GM23338 (cell line): ENCODE data around the gene JAKMIP2. TPM values are rescaled to one million over a fixed set of nuclear protein-coding genes. Genes with fewer than 3 reads are reported as not detected.
"Not testable (repeated sequence)": the region's sequence is repeated elsewhere in the genome, so short reads cannot be mapped to it uniquely, and the experiment has no call there.

Experiments
- ATAC-seq: fragments of 200-7000 bp; cut with Tn5 transposase; 3 replicates; pipeline ENCODE4 v1.9.1; 2020
- DNase-seq: peaks from one replicate; pipeline ENCODE4 v3.0.0-alpha.2; 2015; ENCODE audit warnings: low spot score
- H2AFZ ChIP-seq: fragments of 200-600 bp; sonication (generic); 2 replicates; pipeline ENCODE4 v1.8.0; 2016; ENCODE audit warnings: antibody characterized with exemption, mild to moderate bottlenecking, moderate library complexity
- H3F3A ChIP-seq: fragments of 200-600 bp; sonication (generic); replicated peaks from 2 replicates; pipeline ENCODE4 v1.8.0; 2017; ENCODE audit warnings: antibody characterized with exemption, mixed run types, low read depth
- H3K27ac ChIP-seq: fragments of 200-600 bp; sonication (generic); 2 replicates; pipeline ENCODE4 v1.6.1; 2016; ENCODE audit warnings: low read depth
- H3K27me3 ChIP-seq: fragments of 200-600 bp; sonication (generic); 2 replicates; pipeline ENCODE4 v1.8.0; 2016; ENCODE audit warnings: mild to moderate bottlenecking, mixed run types, moderate library complexity; ENCODE audit not compliant: insufficient read depth
- H3K36me3 ChIP-seq: fragments of 200-600 bp; sonication (generic); 2 replicates; pipeline ENCODE4 v1.8.0; 2016; ENCODE audit warnings: mild to moderate bottlenecking; ENCODE audit not compliant: insufficient read depth
- H3K4me1 ChIP-seq: fragments of 200-600 bp; sonication (generic); 2 replicates; pipeline ENCODE4 v1.8.0; 2016; ENCODE audit warnings: mild to moderate bottlenecking, moderate library complexity; ENCODE audit not compliant: insufficient read depth
- H3K4me2 ChIP-seq: fragments of 200-600 bp; sonication (generic); 2 replicates; pipeline ENCODE4 v1.7.1; 2017; ENCODE audit warnings: mixed run types
- H3K4me3 ChIP-seq: fragments of 200-600 bp; sonication (generic); 2 replicates; pipeline ENCODE4 v1.6.1; 2016; ENCODE audit warnings: mixed run types
- H3K79me2 ChIP-seq: fragments of 200-600 bp; sonication (generic); replicated peaks from 2 replicates; pipeline ENCODE4 v1.8.0; 2017; ENCODE audit warnings: mild to moderate bottlenecking; ENCODE audit not compliant: insufficient read depth
- H3K9me2 ChIP-seq: fragments of 200-600 bp; sonication (generic); 2 replicates; pipeline ENCODE4 v1.8.0; 2017; ENCODE audit not compliant: insufficient read depth
- H4K20me1 ChIP-seq: fragments of 200-600 bp; sonication (generic); replicated peaks from 2 replicates; pipeline ENCODE4 v1.8.0; 2017; ENCODE audit warnings: mild to moderate bottlenecking; ENCODE audit not compliant: insufficient read depth
- H3K27ac Mint-ChIP-seq: 2 replicates; pipeline ENCODE4 v1.8.0; 2020; ENCODE audit warnings: inconsistent platforms, mild to moderate bottlenecking, moderate library complexity, mixed read lengths
- H3K27me3 Mint-ChIP-seq: 3 replicates; pipeline ENCODE4 v1.8.0; 2022; ENCODE audit warnings: low read depth, mild to moderate bottlenecking, moderate library complexity, mixed read lengths, inconsistent platforms; ENCODE audit not compliant: insufficient read depth, poor library complexity
- H3K36me3 Mint-ChIP-seq: 3 replicates; pipeline ENCODE4 v1.8.0; 2021; ENCODE audit warnings: low read depth, mild to moderate bottlenecking, inconsistent platforms, moderate library complexity, mixed read lengths
- H3K4me1 Mint-ChIP-seq: 3 replicates; pipeline ENCODE4 v1.8.0; 2020; ENCODE audit warnings: mild to moderate bottlenecking, inconsistent platforms, mixed read lengths
- H3K4me3 Mint-ChIP-seq: 3 replicates; pipeline ENCODE4 v1.8.0; 2021; ENCODE audit warnings: moderate library complexity, mild to moderate bottlenecking, inconsistent platforms, mixed read lengths
- H3K9me3 Mint-ChIP-seq: 3 replicates; pipeline ENCODE4 v1.8.0; 2020; ENCODE audit warnings: moderate library complexity, mild to moderate bottlenecking, inconsistent platforms, mixed read lengths
- CTCF ChIP-seq, 2 experiments: fragments of 200-600 bp in 1 of 2; sonication (generic) in 1 of 2; conservative IDR thresholded peaks; 2 replicates each; pipeline versions ENCODE4 v1.5.1 to v1.6.1; 2016 to 2017; ENCODE audit warnings: antibody characterized with exemption in 2 of 2, low read depth in 2 of 2, mild to moderate bottlenecking in 2 of 2, moderate library complexity in 1 of 2
- EZH2phosphoT487 ChIP-seq: fragments of 200-600 bp; sonication (generic); IDR thresholded peaks from one replicate; pipeline ENCODE4 v1.8.1; 2018; ENCODE audit warnings: antibody characterized with exemption; ENCODE audit not compliant: unreplicated experiment
- POLR2AphosphoS5 ChIP-seq: IDR thresholded peaks from 2 replicates; pipeline ENCODE4 v1.6.1; 2016; ENCODE audit warnings: antibody characterized with exemption, low read depth
- ZNF114 ChIP-seq: fragments of 250-450 bp; sonication (Bioruptor Pico); IDR thresholded peaks from 2 replicates; pipeline ENCODE4 v1.5.0; 2020; ENCODE audit warnings: mild to moderate bottlenecking, moderate library complexity
- ZNF462 ChIP-seq: fragments of 250-450 bp; sonication (Bioruptor Pico); IDR thresholded peaks from 2 replicates; pipeline ENCODE4 v1.5.0; 2020; ENCODE audit warnings: mild to moderate bottlenecking, moderate library complexity
- polyA plus RNA-seq: library from polyadenylated mRNA; unstranded; fragments of >200 nt; fragmentation: Nextera tagmentation; extraction: Ambion mirVana; gene quantifications from 2 replicates; pipeline ENCODE4 v1.2.1, GENCODE V29; 2016
- total RNA-seq: library from RNA; depleted of rRNA; stranded (reverse); fragments of >200 nt; shearing (Covaris generic); gene quantifications from 2 replicates; pipeline ENCODE4 v1.2.3, GENCODE V29; 2014

The JAKMIP2 gene
- total and polyA plus RNA-seq, 2 experiments from 2014 or later, result 20.5 to 27.2 TPM

GRCh38 chr5:147554261-147554817, 228.2 kb downstream of the JAKMIP2 start (continued):
- TF ChIP-seq ZNF462 (CRISPR knock-in tag) (no peak), EZH2phosphoT487 (no peak)

GRCh38 chr5:147553817-147554216, 228.7 kb downstream of the JAKMIP2 start:
- not testable (repeated sequence) for H3K79me2 ChIP-seq, H3F3A ChIP-seq, H3K27ac Mint-ChIP-seq, H3K4me3 ChIP-seq, H3K36me3 Mint-ChIP-seq, H3K4me3 Mint-ChIP-seq, ATAC-seq, H3K4me2 ChIP-seq, H3K27ac ChIP-seq, H3K9me3 Mint-ChIP-seq, H3K27me3 Mint-ChIP-seq, H3K36me3 ChIP-seq, H3K27me3 ChIP-seq, H3K9me2 ChIP-seq, DNase-seq, H4K20me1 ChIP-seq
- H2AFZ ChIP-seq, result peak overlapping the region; percentile 48; the same call in 1 of the 2 replicates
- peaks cover 27% of the 10 kb centered on the region for H3K4me1 ChIP-seq
- peaks cover 31% of the 10 kb centered on the region for H3K4me1 Mint-ChIP-seq

GRCh38 chr5:147552897-147553296, 229.6 kb downstream of the JAKMIP2 start:
- no peak overlapping the region for H3K4me3 Mint-ChIP-seq
- H3K27ac ChIP-seq, result no peak overlapping the region
- peaks cover 5% of the 10 kb centered on the region for H3K27me3 Mint-ChIP-seq
- peaks cover 3% of the 10 kb centered on the region; the same call in 1 of the 3 replicates for H3K9me3 Mint-ChIP-seq
- H3K4me1 Mint-ChIP-seq, result peaks cover 21% of the 10 kb centered on the region
- no peak for DNase-seq
- no peak overlapping the region for H3K27ac Mint-ChIP-seq
- no peaks in the 10 kb centered on the region for H3K36me3 ChIP-seq
- no peak overlapping the region for H3K4me2 ChIP-seq
- no peaks in the 10 kb centered on the region for H3F3A ChIP-seq
- H2AFZ ChIP-seq, result peak overlapping the region; percentile 33; the same call in 1 of the 2 replicates
- peaks cover 7% of the 10 kb centered on the region; the same call in 1 of the 2 replicates for H3K9me2 ChIP-seq
- no peak for ATAC-seq
- no peaks in the 10 kb centered on the region for H3K79me2 ChIP-seq
- no peaks in the 10 kb centered on the region; the same call in 1 of the 3 replicates for H3K36me3 Mint-ChIP-seq
- H3K27me3 ChIP-seq, result no peaks in the 10 kb centered on the region
- H3K4me1 ChIP-seq, result peaks cover 19% of the 10 kb centered on the region
- no peak overlapping the region for H3K4me3 ChIP-seq
- H4K20me1 ChIP-seq, result no peaks in the 10 kb centered on the region
- no peak for TF ChIP-seq ZNF114 (CRISPR knock-in tag)
- no peak for TF ChIP-seq POLR2AphosphoS5
- TF ChIP-seq CTCF (conservative IDR thresholded peaks at IDR 0.05; ENCODE audit: low read depth in 2 of 2), result no peak
